Umbilical cord (tissue), 1 donor: ENCODE data around the gene SOCS7. TPM values are rescaled to one million over a fixed set of nuclear protein-coding genes. Genes with fewer than 3 reads are reported as not detected.

Experiments
- total RNA-seq: library from RNA; depleted of rRNA; stranded (reverse); fragments of >200 nt; gene quantifications from one replicate; pipeline ENCODE4 v1.2.3, GENCODE V29; 2014; ENCODE audit warnings: low replicate concordance; ENCODE audit not compliant: insufficient read depth

The SOCS7 gene
- total RNA-seq, 1 donor from 2014 or later = 16.4 TPM

Other genes starting within 250 kb of the SOCS7 start
- gene TBC1D3E, start 223.9 kb upstream of the SOCS7 start, total RNA-seq = not detected
- gene TBC1D3, start 159.3 kb upstream of the SOCS7 start, total RNA-seq = 2.2 TPM
- gene MRPL45, start 54.7 kb upstream of the SOCS7 start, total RNA-seq = 7.5 TPM
- gene GPR179, start 7.9 kb upstream of the SOCS7 start, total RNA-seq = 2.6 TPM
- gene ARHGAP23, start 76.6 kb downstream of the SOCS7 start, total RNA-seq = 10.8 TPM